NOMO-1 treated with DMSO at 0.1 percent for 48 hours (cell line): ENCODE measurements around the gene SH3BP4.
"Not testable (repeated sequence)": the region's sequence is repeated elsewhere in the genome, so short reads cannot be mapped to it uniquely, and the experiment has no call there.

Experiments used
- DNase-seq: peaks from one replicate; lab custom pipeline; 2025; ENCODE audit not compliant: unreplicated experiment; lab: John Stamatoyannopoulos, UW

The SH3BP4 gene

DNA sequence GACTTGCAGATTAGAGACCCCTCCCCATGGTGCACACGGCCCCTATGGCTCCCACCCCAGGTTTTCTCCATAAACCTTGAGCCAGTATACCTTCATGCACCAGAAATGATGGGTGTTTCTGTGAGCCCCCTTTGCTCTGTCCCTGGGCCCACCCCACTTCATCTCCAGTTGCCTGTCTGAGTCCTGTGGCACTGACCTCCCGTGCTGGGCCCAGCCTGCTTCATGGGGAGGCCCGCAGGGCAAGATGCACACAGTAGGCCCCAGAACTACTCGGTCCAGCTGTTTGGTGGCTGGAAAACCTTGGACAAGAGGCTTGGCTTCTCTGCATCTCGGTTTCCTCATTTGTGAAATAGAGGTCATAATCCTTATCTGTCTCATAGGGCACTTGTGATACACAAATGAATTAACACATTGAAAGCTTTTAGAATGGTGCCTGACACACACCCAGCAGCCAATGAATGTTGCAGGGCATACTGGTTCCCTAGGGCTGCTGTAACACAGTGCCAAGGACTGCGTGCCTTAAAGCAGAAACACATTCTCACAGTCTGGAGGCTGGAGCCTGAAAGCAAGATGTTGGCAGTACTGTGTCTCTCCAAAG lies 58.4 kb downstream of the SH3BP4 start:
- no peak for DNase-seq

DNA sequence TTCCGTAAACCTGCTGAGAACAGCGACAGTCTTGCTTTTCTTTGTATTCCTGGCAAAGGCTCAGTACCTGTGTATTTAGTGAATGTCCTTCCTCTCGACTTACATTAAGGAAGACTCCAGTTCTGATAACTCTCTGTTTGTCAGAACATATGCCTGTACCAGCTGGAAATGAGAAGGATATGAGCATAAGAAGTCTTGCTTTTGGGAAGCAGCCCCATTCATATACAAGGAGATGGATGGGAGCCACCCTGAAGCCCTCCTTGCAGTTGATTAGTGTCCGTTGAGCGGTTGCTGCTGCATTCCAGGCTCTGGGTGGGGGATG lies 59.8 kb downstream of the SH3BP4 start:
- no peak for DNase-seq

DNA sequence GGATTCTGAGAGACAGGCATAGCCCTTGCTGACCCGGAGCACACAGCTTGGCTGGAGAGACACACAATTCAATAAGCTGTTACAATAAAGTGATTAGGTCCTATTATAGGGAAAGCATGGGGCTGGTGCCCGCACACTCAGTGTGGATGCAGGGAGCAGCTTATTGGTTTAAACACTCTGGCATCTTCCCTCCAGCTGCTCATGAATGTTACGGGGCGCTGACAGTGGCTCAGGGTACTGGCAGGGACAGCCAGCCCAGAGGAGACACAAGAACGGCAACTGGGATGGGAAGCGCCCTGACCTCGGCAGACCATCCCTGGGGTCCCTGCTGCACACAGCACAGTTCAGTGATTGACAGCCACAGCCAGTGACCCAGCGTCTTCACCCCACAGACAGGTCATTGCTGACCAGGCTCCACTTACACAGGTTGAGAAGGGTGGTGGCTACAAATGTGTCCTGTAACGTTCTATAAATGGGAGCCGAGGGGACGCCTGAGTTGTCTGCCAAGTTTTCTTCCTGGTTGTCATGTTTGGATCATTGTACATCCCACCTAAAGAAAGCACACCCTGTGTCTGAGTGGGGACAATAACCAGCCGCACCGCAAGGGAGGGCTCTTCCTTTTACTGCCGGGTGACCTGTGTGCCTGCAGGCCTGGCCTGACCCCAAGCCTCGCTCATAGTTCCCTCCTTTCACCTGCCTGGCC lies 60.3 kb downstream of the SH3BP4 start:
- DNase-seq = no peak

DNA sequence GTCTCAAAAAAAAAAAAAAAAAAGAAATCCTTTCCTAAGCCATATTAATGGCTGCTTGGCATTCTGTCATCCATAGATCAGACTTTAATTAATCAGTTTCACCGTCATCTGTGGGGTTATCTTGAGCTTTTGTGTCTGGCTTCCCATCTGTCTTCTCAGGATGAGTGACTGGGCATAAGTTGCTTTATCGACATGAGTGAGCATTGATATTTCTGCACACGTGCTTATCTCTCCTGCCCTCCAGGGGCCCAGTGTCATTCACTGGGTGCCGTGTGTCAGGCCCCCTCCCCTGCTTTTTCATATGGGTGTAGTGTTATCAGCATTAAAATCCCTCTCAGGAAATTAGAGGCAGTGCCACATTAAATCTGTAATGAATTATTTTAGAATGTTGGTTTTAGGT lies 65.6 kb downstream of the SH3BP4 start:
- DNase-seq = no peak

- no peak for DNase-seq
Observed at GRCh38 chr2:235018838-235019237, 67.0 kb downstream of the SH3BP4 start.

DNA sequence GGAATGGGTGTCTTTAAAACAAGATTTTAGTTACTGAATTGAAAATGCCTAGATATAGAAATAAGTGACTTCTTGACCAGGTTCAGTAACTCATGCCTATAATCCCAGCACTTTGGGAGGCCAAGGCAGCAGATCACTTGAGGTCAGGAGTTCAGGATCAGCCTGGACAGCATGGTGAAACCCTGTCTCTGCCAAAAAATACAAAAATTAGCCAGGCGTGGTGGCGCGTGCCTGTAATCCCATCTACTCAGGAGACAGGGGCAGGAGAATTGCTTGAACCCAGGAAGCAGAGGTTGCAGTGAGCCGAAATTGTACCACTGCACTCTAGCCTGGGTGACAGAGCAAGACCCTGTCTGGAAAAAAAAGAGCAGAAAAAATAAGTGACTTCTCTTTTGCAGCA lies 68.3 kb downstream of the SH3BP4 start:
- not testable (repeated sequence) for DNase-seq

- DNase-seq = no peak
Observed at GRCh38 chr2:235021752-235022151, 69.9 kb downstream of the SH3BP4 start.

DNA sequence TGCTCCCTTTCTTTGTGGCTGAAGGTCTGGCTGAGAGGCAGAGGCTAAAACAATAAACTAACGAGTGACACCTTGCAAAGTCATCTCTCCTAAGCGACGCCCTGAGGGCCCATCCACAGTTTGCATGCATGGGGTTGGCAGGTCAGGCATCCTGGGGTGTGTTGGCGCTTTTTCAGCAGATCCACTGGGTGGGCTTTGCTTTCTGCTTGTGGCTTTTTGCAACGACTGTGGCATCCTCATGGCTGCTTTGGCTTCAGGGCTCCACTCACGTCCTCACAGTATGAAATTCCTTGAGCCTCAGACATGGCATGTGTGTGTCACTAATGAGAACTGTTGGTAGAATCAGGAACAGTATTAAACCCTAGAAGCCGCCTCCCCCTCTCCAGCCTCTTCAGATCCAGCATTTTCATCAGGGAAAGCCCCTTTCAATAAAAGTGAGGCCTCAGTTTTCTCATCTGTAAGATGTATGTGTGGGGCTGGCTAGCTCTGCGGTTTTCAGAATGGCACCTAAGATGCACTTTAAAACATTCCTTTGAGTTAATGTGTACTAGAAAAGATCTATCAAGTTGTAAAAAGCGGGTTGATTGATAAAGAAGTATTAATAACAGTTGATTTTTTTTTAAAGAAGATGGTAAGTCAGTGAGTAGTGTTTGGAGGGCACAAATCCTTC lies 72.5 kb downstream of the SH3BP4 start:
- DNase-seq = no peak

- DNase-seq = no peak
Observed at GRCh38 chr2:235024931-235025773, 73.3 kb downstream of the SH3BP4 start.

- DNase-seq = no peak
Observed at GRCh38 chr2:235025800-235026536, 74.2 kb downstream of the SH3BP4 start.

DNA sequence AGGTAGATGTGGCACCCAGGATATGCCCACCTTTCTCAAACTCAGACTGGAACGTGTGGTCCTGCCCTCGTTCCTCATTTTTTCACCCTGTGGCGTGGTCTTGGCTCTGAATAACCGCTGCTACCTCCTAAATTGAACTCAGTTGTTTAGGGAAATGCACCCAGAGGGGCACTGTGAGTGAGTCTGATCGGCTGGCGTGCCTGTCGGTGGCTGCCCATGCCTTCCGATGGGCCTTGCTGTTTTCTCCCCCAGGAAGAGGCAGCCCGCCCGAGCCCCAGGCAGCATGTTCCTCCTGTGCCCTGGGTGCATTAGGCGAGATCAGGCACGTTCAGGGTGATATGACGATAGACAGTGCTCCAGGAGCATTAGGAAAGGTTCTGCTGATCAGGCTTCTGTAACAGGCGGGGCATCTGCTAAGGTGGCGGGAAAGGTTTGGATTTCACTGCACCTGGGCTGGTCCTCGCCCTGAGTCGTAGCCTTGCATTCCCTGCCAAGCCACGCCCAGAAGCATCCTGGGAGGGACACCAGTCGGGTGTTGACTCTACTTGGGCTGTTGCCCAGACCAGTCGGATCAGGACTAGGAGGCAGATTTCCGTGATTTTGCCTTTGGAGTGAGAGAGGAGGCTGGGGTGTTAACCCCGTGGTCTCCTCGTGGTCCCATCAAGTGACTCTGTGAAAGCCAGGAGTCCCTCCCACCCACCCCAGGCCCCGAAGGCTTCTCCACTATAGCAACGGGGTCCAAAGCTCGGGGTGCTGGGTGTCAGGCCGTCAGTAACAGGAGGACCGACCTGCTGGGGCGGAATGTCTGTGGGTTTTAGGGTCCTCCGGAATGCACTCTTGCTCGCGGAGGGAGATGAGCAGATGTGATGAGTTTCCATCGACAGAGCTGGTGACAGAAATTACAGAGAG lies 75.1 kb downstream of the SH3BP4 start:
- no peak for DNase-seq

GRCh38 chr2:235027558-235028214 lies 75.9 kb downstream of the SH3BP4 start:
- DNase-seq = no peak

- no peak for DNase-seq
Observed at GRCh38 chr2:235028646-235029045, 76.8 kb downstream of the SH3BP4 start.

GRCh38 chr2:235029054-235029453 lies 77.2 kb downstream of the SH3BP4 start:
- no peak for DNase-seq

- DNase-seq = no peak
Observed at GRCh38 chr2:235030126-235030525, 78.3 kb downstream of the SH3BP4 start.

- no peak for DNase-seq
Observed at GRCh38 chr2:235030936-235031335, 79.1 kb downstream of the SH3BP4 start.

DNA sequence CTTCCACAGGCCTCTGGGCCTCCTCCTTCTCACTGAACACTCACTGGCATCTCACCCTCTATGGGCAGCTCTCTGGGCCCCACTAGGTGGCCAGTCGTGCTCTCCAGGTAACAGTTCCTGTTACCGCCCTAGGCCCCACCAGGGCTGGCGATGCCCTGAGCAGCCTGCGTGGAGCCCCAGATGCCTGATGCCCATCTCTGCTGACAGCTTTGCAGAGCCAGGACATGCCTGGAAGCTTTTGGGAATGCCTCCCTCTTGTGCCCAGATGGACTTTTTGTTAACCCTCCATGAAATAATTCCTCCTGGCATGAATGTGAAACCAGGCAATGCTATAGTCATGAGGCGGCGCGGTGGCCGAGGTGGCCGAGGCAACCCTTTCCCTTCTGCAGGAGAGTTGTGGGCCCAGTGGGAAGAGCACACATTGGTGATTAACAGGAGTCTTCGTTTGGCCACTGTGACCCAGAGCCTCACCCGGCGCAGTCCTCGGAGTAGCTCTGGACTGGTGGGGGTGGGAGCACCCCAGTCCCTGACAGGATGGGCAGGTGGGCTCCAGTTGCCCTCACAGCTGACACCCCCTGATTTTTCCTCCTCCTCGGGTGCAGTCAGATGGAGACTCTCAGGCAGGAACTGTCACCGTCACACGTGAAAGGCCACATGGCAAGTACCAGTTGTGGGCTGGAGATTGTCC lies 80.0 kb downstream of the SH3BP4 start:
- no peak for DNase-seq

GRCh38 chr2:235032466-235032865 lies 80.6 kb downstream of the SH3BP4 start:
- no peak for DNase-seq

GRCh38 chr2:235032949-235033348 lies 81.1 kb downstream of the SH3BP4 start:
- no peak for DNase-seq
